MG63 (cell line): ENCODE results near the gene MBD4. TPM values are rescaled to one million over a fixed set of nuclear protein-coding genes. Genes with fewer than 3 reads are reported as not detected.
A peak's percentile ranks its signal among the peaks of the same experiment; 100 is the strongest.
"Not testable (repeated sequence)": the region's sequence is repeated elsewhere in the genome, so short reads cannot be mapped to it uniquely, and the experiment has no call there.

Experiments
- DNase-seq: peaks from one replicate; pipeline ENCODE4 v3.0.0-alpha.2; 2020
- H3K27me3 ChIP-seq: fragments of 250-450 bp; sonication (Bioruptor Pico); 2 replicates; pipeline ENCODE4 v1.5.1; 2020; ENCODE audit warnings: mild to moderate bottlenecking, moderate library complexity
- H3K36me3 ChIP-seq: fragments of 250-450 bp; sonication (Bioruptor Pico); 2 replicates; pipeline ENCODE4 v1.5.1; 2020; ENCODE audit warnings: mild to moderate bottlenecking, moderate library complexity
- H3K4me3 ChIP-seq: fragments of 250-450 bp; sonication (Bioruptor Pico); 2 replicates; pipeline ENCODE4 v1.5.1; 2020; ENCODE audit warnings: mild to moderate bottlenecking, moderate library complexity
- H3K9me3 ChIP-seq: fragments of 250-450 bp; sonication (Bioruptor Pico); 2 replicates; pipeline ENCODE4 v1.5.1; 2020; ENCODE audit warnings: mild to moderate bottlenecking, moderate library complexity
- total RNA-seq: library from RNA; depleted of rRNA; stranded (reverse); fragments of >200 nt; shearing (Covaris generic); gene quantifications from 2 replicates; pipeline ENCODE4 v1.2.3, GENCODE V29; 2014; ENCODE audit warnings: low replicate concordance; rRNA removed

The MBD4 gene
- total RNA-seq, 1 experiment from 2014 or later, result 17.2 TPM

DNA sequence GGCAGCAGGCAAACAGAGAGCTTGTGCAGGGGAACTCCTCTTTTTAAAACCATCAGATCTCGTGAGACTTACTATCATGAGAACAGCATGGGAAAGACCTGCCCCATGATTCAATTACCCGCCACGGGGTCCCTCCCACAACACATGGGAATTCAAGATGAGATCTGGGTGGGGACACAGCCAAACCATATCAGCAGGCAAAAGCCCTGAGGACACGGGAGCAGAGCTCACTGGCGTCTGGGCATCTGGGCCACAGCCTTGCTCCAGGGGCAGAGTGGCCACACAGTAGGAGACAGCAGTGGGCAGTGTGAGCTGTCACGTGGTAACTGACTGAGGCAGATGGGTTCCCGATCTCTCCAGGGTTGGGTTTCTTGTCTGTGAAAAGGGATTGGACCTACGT is 54.2 kb downstream of the MBD4 start:
- H3K4me3 ChIP-seq, H3K27me3 ChIP-seq, DNase-seq, H3K9me3 ChIP-seq: not testable (repeated sequence)
- H3K36me3 ChIP-seq, result peaks cover 28% of the 10 kb centered on the region

- peaks cover 4% of the 10 kb centered on the region; the same call in 1 of the 2 replicates for H3K9me3 ChIP-seq
- H3K27me3 ChIP-seq, result no peaks in the 10 kb centered on the region
- H3K36me3 ChIP-seq, result peaks cover 25% of the 10 kb centered on the region
- no peak for DNase-seq
- H3K4me3 ChIP-seq, result no peak overlapping the region
Observed at GRCh38 chr3:129384594-129385323, 55.0 kb downstream of the MBD4 start.

DNA sequence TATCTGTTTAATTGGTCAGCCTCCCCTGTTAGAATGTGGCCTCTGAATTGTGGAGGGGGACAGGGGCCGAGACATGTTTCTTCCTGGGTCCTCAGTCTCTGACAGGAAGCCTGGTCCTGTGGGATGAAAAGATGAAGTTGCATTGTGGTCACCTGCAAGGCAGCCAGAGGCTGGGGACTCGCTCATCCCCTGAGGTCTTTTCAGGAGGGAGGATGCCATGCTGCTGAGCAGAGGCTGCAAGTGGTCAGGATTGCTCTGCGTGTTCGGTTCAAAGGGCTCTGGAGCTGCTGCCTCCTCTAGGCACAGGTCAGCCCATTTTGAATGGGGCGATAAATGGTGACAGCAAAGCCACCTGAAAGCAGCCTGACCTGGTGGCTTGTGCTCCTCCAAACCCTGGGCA is 55.6 kb downstream of the MBD4 start:
- peaks cover 18% of the 10 kb centered on the region for H3K36me3 ChIP-seq
- H3K27me3 ChIP-seq, H3K9me3 ChIP-seq, DNase-seq, H3K4me3 ChIP-seq: not testable (repeated sequence)

DNA sequence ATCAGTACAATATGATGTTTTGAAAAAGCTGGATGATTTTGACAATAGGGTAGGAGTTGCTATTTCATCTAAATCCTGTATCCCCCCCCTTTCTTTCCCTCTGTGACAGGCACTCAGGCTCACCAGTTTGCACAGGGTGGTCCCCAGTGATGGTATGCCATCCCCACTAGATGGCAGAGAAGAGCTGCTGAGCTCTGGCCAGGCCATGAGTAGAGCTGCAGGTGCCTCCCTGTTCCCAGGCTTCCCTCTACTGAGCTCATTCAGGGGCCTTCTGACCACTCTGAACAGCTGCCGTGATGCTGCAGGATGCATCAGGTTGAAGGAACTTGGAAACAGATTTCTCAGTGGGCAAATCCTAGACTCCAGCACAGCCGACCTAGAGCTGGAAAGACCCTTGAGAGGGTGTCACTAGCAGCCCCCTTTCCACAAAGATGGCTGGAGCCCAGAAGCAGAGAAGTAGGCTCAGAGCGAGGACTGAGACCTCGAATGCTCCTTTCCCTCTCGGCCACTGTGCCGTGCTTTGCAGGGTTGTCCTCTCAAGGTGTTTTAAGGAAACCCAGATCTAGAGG is 56.4 kb downstream of the MBD4 start:
- peaks cover 6% of the 10 kb centered on the region for H3K9me3 ChIP-seq
- peaks cover 14% of the 10 kb centered on the region for H3K36me3 ChIP-seq
- H3K4me3 ChIP-seq, result no peak overlapping the region
- H3K27me3 ChIP-seq, result no peaks in the 10 kb centered on the region
- DNase-seq, result peak; percentile 67

GRCh38 chr3:129382366-129382765 is 57.4 kb downstream of the MBD4 start:
- DNase-seq, result no peak
- Histone ChIP-seq H3K9me3 (peaks cover 6% of the 10 kb centered on the region), H3K36me3 (peaks cover 4% of the 10 kb centered on the region), H3K27me3 (no peaks in the 10 kb centered on the region), H3K4me3 (no peak overlapping the region)

Other genes with a start within 250 kb of the MBD4 start
- 116 and 146 TPM in 2 replicates for gene COPG1, start 190.3 kb downstream of the MBD4 start, total RNA-seq
- gene HMCES, start 161.1 kb downstream of the MBD4 start, total RNA-seq, result 59.9 and 81.0 TPM in 2 replicates
- gene EFCAB12, start 11.3 kb downstream of the MBD4 start, total RNA-seq, result 0.03 TPM in 1 of 2 replicates, not detected in the other
- 25.3 and 45.7 TPM in 2 replicates for gene IFT122, start 276 bp upstream of the MBD4 start, total RNA-seq
- gene RHO, start 88.7 kb upstream of the MBD4 start, total RNA-seq, result not detected in 2 replicates
- gene H1-8, start 103.2 kb upstream of the MBD4 start, total RNA-seq, result not detected in 2 replicates
- gene PLXND1, start 166.7 kb upstream of the MBD4 start, total RNA-seq, result 5.8 and 21.9 TPM in 2 replicates